ENCODE measurements around the gene ZNF335. TPM values are rescaled to one million over a fixed set of nuclear protein-coding genes. Genes with fewer than 3 reads are reported as not detected.

The ZNF335 gene
- total and polyA plus RNA-seq, 2 of the 13 experiments (the other 11 are each of a cell fraction or from before 2014, with no cell fraction given) = 9.7 to 13.7 TPM

DNA sequence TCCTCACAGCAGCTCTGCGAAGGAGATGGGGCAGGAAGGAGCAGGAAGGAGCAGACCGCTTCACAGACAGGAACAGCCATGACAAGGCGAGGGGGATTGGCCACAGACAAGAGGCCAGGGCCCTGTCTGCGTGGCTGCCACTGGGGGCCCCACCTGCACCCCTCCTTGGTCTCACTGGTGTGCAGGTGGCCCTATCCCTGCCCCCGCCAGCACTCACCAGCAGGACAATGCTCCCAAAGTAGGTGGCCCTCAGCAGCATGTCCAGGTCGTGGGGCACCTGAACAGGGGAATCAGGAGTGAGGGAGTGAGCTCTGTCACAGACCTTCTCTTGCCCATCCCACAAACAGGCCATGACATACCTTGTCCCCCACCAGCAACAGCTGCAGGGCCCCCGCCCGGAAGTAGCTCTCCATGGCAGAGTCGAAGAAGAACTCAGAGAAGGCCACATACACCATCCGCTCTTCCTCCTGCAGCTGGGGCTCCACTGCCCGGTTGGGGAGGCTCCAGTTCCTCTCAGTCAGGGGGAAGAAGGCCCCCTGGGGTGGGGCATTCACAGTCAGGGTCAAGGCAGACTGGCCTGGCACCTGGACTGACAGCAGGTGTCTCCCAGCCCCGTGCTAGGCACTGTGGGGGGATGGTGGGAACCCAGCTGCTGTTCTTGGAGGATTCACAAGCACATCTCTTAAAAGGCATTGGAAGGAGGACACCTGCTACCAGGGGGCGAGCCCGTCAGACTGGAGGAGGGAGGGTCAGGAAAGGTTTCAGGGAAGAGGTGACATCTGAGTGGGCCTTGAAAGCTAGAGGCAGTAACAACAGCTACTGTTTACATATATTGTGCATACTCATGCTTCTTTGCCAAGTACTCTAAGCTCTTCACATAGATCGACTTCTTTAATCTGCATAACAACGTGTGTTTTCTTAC lies 67.2 kb downstream of the ZNF335 start (continued):
- TF ChIP-seq, protein P1, sequence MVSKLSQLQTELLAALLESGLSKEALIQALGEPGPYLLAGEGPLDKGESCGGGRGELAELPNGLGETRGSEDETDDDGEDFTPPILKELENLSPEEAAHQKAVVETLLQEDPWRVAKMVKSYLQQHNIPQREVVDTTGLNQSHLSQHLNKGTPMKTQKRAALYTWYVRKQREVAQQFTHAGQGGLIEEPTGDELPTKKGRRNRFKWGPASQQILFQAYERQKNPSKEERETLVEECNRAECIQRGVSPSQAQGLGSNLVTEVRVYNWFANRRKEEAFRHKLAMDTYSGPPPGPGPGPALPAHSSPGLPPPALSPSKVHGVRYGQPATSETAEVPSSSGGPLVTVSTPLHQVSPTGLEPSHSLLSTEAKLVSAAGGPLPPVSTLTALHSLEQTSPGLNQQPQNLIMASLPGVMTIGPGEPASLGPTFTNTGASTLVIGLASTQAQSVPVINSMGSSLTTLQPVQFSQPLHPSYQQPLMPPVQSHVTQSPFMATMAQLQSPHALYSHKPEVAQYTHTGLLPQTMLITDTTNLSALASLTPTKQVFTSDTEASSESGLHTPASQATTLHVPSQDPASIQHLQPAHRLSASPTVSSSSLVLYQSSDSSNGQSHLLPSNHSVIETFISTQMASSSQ (IDR thresholded peaks at IDR 0.05; ENCODE audit: low read depth) = no peak
- TF ChIP-seq, protein P1 (CRISPR knock-in tag; IDR thresholded peaks at IDR 0.05; ENCODE audit: borderline replicate concordance) = no peak
- TF ChIP-seq, protein P2, sequence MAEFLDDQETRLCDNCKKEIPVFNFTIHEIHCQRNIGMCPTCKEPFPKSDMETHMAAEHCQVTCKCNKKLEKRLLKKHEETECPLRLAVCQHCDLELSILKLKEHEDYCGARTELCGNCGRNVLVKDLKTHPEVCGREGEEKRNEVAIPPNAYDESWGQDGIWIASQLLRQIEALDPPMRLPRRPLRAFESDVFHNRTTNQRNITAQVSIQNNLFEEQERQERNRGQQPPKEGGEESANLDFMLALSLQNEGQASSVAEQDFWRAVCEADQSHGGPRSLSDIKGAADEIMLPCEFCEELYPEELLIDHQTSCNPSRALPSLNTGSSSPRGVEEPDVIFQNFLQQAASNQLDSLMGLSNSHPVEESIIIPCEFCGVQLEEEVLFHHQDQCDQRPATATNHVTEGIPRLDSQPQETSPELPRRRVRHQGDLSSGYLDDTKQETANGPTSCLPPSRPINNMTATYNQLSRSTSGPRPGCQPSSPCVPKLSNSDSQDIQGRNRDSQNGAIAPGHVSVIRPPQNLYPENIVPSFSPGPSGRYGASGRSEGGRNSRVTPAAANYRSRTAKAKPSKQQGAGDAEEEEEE (CRISPR knock-in tag; IDR thresholded peaks at IDR 0.05; ENCODE audit: borderline replicate concordance) = 0 out of 2 replicates have a peak, but pooled peaks have one; percentile 33
- no peak for TF ChIP-seq U2AF1 (optimal IDR thresholded peaks at IDR 0.05; ENCODE audit: low read depth, low read length)
- TF ChIP-seq ZSCAN31 (CRISPR knock-in tag; IDR thresholded peaks at IDR 0.05; ENCODE audit: low read depth) = no peak
- TF ChIP-seq, protein P3, sequence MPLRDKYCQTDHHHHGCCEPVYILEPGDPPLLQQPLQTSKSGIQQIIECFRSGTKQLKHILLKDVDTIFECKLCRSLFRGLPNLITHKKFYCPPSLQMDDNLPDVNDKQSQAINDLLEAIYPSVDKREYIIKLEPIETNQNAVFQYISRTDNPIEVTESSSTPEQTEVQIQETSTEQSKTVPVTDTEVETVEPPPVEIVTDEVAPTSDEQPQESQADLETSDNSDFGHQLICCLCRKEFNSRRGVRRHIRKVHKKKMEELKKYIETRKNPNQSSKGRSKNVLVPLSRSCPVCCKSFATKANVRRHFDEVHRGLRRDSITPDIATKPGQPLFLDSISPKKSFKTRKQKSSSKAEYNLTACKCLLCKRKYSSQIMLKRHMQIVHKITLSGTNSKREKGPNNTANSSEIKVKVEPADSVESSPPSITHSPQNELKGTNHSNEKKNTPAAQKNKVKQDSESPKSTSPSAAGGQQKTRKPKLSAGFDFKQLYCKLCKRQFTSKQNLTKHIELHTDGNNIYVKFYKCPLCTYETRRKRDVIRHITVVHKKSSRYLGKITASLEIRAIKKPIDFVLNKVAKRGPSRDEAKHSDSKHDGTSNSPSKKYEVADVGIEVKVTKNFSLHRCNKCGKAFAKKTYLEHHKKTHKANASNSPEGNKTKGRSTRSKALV (CRISPR knock-in tag; IDR thresholded peaks at IDR 0.05) = no peak
- TF ChIP-seq GLI4 (CRISPR knock-in tag; IDR thresholded peaks at IDR 0.05; ENCODE audit: borderline replicate concordance) = no peak
- TF ChIP-seq JUN (CRISPR knock-in tag; IDR thresholded peaks at IDR 0.05) = no peak
- TF ChIP-seq ZNF672 (CRISPR knock-in tag; IDR thresholded peaks at IDR 0.05) = no peak
- TF ChIP-seq PHF8 (CRISPR knock-in tag; IDR thresholded peaks at IDR 0.05) = no peak
- TF ChIP-seq ZNF572 (CRISPR knock-in tag; IDR thresholded peaks at IDR 0.05) = no peak
- TF ChIP-seq, protein P4, sequence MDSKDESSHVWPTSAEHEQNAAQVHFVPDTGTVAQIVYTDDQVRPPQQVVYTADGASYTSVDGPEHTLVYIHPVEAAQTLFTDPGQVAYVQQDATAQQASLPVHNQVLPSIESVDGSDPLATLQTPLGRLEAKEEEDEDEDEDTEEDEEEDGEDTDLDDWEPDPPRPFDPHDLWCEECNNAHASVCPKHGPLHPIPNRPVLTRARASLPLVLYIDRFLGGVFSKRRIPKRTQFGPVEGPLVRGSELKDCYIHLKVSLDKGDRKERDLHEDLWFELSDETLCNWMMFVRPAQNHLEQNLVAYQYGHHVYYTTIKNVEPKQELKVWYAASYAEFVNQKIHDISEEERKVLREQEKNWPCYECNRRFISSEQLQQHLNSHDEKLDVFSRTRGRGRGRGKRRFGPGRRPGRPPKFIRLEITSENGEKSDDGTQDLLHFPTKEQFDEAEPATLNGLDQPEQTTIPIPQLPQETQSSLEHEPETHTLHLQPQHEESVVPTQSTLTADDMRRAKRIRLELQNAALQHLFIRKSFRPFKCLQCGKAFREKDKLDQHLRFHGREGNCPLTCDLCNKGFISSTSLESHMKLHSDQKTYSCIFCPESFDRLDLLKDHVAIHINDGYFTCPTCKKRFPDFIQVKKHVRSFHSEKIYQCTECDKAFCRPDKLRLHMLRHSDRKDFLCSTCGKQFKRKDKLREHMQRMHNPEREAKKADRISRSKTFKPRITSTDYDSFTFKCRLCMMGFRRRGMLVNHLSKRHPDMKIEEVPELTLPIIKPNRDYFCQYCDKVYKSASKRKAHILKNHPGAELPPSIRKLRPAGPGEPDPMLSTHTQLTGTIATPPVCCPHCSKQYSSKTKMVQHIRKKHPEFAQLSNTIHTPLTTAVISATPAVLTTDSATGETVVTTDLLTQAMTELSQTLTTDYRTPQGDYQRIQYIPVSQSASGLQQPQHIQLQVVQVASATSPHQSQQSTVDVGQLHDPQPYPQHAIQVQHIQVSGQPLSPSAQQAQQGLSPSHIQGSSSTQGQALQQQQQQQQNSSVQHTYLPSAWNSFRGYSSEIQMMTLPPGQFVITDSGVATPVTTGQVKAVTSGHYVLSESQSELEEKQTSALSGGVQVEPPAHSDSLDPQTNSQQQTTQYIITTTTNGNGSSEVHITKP (CRISPR knock-in tag; IDR thresholded peaks at IDR 0.05; ENCODE audit: low read depth) = 0 out of 2 replicates have a peak, but pooled peaks have one; percentile 12
- TF ChIP-seq, protein P5, sequence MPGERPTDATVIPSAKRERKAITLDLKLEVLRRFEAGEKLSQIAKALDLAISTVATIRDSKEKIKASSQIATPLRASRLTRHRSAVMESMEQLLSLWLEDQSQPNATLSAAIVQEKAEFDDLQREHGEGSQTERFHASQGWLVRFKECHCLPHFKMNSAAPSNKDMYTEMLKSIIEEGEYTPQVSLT (CRISPR knock-in tag; IDR thresholded peaks at IDR 0.05; ENCODE audit: borderline replicate concordance, low read depth) = no peak
- TF ChIP-seq ZNF879 (CRISPR knock-in tag; IDR thresholded peaks at IDR 0.05) = no peak

All from HepG2 (cell line).